Natural killer cell (primary cell): ENCODE results near the gene SELL. TPM values are rescaled to one million over a fixed set of nuclear protein-coding genes. Genes with fewer than 3 reads are reported as not detected.

ENCODE experiments used
- ATAC-seq, 3 donors: fragments of 150-1000 bp in 2 of 3; fragments of 200-7000 bp in 1 of 3; cut with Tn5 transposase; 1 replicate in 1 of 3; 2 replicates in 2 of 3; pipeline ENCODE4 v1.10.0; 2021; ENCODE audit warnings: mild to moderate bottlenecking in 2 of 3, moderate library complexity in 2 of 3
- DNase-seq, 2 donors: peaks; one replicate each; pipeline versions ENCODE4 v3.0.0 to v3.0.0-alpha.2; 2013 to 2021; ENCODE audit warnings: mixed read lengths in 1 of 2
- H3K27ac ChIP-seq: one replicate; pipeline ENCODE4 v1.5.1; 2013; ENCODE audit warnings: mild to moderate bottlenecking, low read length
- H3K27me3 ChIP-seq: one replicate; pipeline ENCODE4 v1.6.1; 2013; ENCODE audit warnings: low read length; ENCODE audit not compliant: control insufficient read depth, insufficient read depth
- H3K36me3 ChIP-seq: one replicate; pipeline ENCODE4 v1.6.1; 2013; ENCODE audit warnings: low read length; ENCODE audit not compliant: control insufficient read depth, insufficient read depth
- H3K4me1 ChIP-seq: one replicate; pipeline ENCODE4 v1.6.1; 2013; ENCODE audit warnings: low read length; ENCODE audit not compliant: control insufficient read depth, insufficient read depth
- H3K4me3 ChIP-seq: one replicate; pipeline ENCODE4 v1.5.1; 2013; ENCODE audit warnings: low read length
- H3K9me3 ChIP-seq: one replicate; pipeline ENCODE4 v1.6.1; 2013; ENCODE audit warnings: low read length; ENCODE audit not compliant: control insufficient read depth, insufficient read depth
- H3K27ac Mint-ChIP-seq, 2 donors: one replicate each; pipeline ENCODE4 v1.8.0; 2022; ENCODE audit warnings: mild to moderate bottlenecking in 2 of 2, mixed read lengths in 2 of 2, moderate library complexity in 1 of 2
- H3K27me3 Mint-ChIP-seq, 2 donors: one replicate each; pipeline ENCODE4 v1.8.0; 2022; ENCODE audit warnings: low read depth in 2 of 2, mixed read lengths in 2 of 2
- H3K36me3 Mint-ChIP-seq: one replicate; pipeline ENCODE4 v1.8.0; 2022; ENCODE audit warnings: mixed read lengths
- H3K4me1 Mint-ChIP-seq, 2 donors: one replicate each; pipeline ENCODE4 v1.8.0; 2022; ENCODE audit warnings: mixed read lengths in 2 of 2
- H3K4me3 Mint-ChIP-seq: one replicate; pipeline ENCODE4 v1.8.0; 2022; ENCODE audit warnings: mild to moderate bottlenecking, moderate library complexity, mixed read lengths
- H3K9me3 Mint-ChIP-seq, 2 donors: one replicate each; pipeline ENCODE4 v1.8.0; 2022; ENCODE audit warnings: mixed read lengths in 2 of 2
- WGBS: methylation state at CpG from one replicate; pipeline ENCODE4 v1.1.7; 2013; ENCODE audit warnings: missing lambda C conversion rate; ENCODE audit not compliant: insufficient coverage; 5-methylcytosine and 5-hydroxymethylcytosine counted together
- intact Hi-C: fragments of 100-400 bp; cut with micrococcal nuclease; formaldehyde crosslinking; loops from one replicate; pipeline ENCODE4 v1.14.2; 2022
- total RNA-seq, 4 donors: library from RNA; stranded (reverse); fragments of 120-200 nt in 1 of 4; gene quantifications; one replicate each; pipeline versions ENCODE4 v1.2.3 to v1.2.4, GENCODE V29; 2013 to 2022
- TF ChIP-seq, protein P1 (sequence below): fragments of 200-600 bp; IDR thresholded peaks from one replicate; pipeline ENCODE4 v1.8.0; 2022; ENCODE audit warnings: antibody characterized with exemption

The SELL gene
- total RNA-seq, 3 donors from 2014 or later (not counting 1 experiment from before 2014, with no cell fraction given): 149 to 190 (median 165) TPM

DNA sequence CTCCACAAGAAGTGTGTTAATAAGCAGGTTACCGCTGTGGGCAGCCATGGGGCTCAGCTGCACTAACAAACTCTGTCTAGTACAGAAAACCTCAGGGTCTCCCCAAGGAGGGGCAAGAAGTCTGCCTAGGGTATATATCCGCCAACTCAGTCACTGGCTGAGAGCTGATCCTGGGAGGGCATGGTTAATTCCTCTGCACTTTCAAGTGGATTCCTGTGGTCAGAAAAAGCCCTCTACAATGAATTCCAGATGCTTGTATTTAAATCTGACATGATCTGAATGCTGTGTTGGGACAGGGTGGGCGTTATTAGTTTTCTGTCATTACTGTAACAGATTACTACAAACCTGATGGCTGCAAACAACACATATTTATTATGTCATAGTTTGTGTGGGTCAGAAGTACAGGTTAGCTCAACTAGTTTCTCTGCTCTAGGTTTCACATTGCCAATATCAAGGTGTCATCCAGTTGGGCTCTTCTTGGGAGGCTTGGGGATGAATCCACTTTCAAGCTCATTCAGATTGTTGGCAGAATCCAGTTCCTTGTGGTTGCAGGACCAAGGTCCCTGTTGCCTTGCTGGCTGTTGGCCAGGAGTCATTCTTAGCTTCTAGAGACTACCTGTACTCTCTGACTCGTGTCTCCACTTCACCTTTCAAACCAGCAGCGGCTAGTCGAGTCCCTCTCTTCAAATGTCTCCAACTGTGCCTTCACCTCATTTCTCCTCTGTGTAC, 30.4 kb upstream of the SELL start:
- no peaks in the 10 kb centered on the region for H3K27me3 ChIP-seq
- intact Hi-C loops: no loop called here
- H3K9me3 Mint-ChIP-seq: no peaks in the 10 kb centered on the region
- no peaks in the 10 kb centered on the region for H3K4me1 ChIP-seq
- H3K4me1 Mint-ChIP-seq: no peaks in the 10 kb centered on the region
- no peak overlapping the region for H3K27ac ChIP-seq
- no peak overlapping the region for H3K4me3 Mint-ChIP-seq
- H3K36me3 ChIP-seq: no peaks in the 10 kb centered on the region
- DNase-seq (no peak), ATAC-seq (no peak)
- H3K9me3 ChIP-seq: no peaks in the 10 kb centered on the region
- H3K27me3 Mint-ChIP-seq: peaks cover 14 to 46% of the 10 kb centered on the region in 2 donors
- TF ChIP-seq, protein P1, sequence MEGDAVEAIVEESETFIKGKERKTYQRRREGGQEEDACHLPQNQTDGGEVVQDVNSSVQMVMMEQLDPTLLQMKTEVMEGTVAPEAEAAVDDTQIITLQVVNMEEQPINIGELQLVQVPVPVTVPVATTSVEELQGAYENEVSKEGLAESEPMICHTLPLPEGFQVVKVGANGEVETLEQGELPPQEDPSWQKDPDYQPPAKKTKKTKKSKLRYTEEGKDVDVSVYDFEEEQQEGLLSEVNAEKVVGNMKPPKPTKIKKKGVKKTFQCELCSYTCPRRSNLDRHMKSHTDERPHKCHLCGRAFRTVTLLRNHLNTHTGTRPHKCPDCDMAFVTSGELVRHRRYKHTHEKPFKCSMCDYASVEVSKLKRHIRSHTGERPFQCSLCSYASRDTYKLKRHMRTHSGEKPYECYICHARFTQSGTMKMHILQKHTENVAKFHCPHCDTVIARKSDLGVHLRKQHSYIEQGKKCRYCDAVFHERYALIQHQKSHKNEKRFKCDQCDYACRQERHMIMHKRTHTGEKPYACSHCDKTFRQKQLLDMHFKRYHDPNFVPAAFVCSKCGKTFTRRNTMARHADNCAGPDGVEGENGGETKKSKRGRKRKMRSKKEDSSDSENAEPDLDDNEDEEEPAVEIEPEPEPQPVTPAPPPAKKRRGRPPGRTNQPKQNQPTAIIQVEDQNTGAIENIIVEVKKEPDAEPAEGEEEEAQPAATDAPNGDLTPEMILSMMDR: no peak
- 93% methylated on average over 5 of the region's 6 CpGs for WGBS
- H3K27ac Mint-ChIP-seq: no peak overlapping the region
- H3K36me3 Mint-ChIP-seq: no peaks in the 10 kb centered on the region
- H3K4me3 ChIP-seq: no peak overlapping the region

DNA sequence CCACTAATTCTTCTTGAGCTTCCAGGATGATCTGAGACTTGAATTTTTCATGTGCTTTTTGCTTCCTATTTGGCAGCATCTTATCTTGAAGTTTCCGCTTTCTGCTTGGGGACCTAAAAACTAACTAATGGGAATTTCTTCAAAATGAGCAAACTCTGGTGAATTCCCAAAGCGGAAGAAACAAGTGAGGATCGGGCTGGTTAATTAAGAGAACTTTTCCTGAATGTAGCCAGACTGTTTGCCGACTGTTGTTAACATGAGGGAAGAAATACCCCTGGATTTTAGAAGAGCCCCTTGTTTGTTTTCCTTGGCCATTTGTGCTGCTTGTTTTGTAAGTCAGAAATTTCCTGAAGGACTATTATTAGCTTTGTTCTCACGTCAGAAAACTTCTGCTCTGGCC, 28.6 kb upstream of the SELL start:
- Histone ChIP-seq H3K36me3 (no peaks in the 10 kb centered on the region), H3K27ac (no peak overlapping the region), H3K4me3 (no peak overlapping the region), H3K9me3 (no peaks in the 10 kb centered on the region), H3K4me1 (no peaks in the 10 kb centered on the region), H3K27me3 (no peaks in the 10 kb centered on the region)
- H3K36me3 Mint-ChIP-seq: no peaks in the 10 kb centered on the region
- H3K27ac Mint-ChIP-seq: no peak overlapping the region
- ATAC-seq (no peak), DNase-seq (no peak)
- H3K4me1 Mint-ChIP-seq: no peaks in the 10 kb centered on the region
- 84% methylated on average over 5 of the region's 5 CpGs for WGBS
- no peaks in the 10 kb centered on the region for H3K9me3 Mint-ChIP-seq
- peaks cover 24 to 53% of the 10 kb centered on the region in 2 donors for H3K27me3 Mint-ChIP-seq
- H3K4me3 Mint-ChIP-seq: no peak overlapping the region
- intact Hi-C loops: no loop called here
- TF ChIP-seq, protein P1: no peak

DNA sequence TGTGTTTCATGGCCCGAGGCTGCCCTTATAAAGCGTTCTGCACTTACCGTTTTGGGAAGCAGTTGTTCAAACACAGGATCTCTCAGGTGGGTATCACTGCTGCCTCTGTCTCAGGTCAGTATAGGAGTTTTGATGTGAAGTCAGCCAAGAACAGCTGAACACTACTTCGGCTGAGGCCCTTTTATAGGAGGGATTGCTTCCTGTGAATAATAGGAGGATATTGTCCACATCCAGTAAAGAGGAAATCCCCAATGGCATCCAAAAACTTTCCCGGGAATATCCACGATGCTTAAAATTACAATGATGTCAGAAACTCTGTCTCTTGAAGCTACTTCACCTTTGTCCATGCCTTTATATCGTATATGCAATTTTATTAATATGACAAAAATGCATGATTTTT, 22.5 kb upstream of the SELL start, which contains the start of gene SELE:
Gene SELE (minus strand): TSS at position 156 of the 400 bp plus-strand sequence. CDS start 467 bp downstream, outside the sequence.
- intact Hi-C loops: no loop called here
- H3K27ac Mint-ChIP-seq: no peak within 1 kb of the TSS
- H3K4me3 ChIP-seq: no peak within 1 kb of the TSS
- no peaks in the 10 kb centered on the region for H3K36me3 ChIP-seq
- H3K4me3 Mint-ChIP-seq: no peak within 1 kb of the TSS
- TF ChIP-seq, protein P1: no peak
- H3K4me1 ChIP-seq: no peaks in the 10 kb centered on the region
- DNase-seq: no peak
- 87% methylated on average over 6 of the region's 7 CpGs for WGBS
- no peaks in the 10 kb centered on the region for H3K27me3 ChIP-seq
- H3K27ac ChIP-seq: no peak within 1 kb of the TSS
- H3K36me3 Mint-ChIP-seq: no peaks in the 10 kb centered on the region
- H3K4me1 Mint-ChIP-seq: no peaks in the 10 kb centered on the region
- H3K9me3 Mint-ChIP-seq: no peaks in the 10 kb centered on the region
- no peak for ATAC-seq
- H3K27me3 Mint-ChIP-seq: peaks cover 25 to 49% of the 10 kb centered on the region in 2 donors
- no peaks in the 10 kb centered on the region for H3K9me3 ChIP-seq

DNA sequence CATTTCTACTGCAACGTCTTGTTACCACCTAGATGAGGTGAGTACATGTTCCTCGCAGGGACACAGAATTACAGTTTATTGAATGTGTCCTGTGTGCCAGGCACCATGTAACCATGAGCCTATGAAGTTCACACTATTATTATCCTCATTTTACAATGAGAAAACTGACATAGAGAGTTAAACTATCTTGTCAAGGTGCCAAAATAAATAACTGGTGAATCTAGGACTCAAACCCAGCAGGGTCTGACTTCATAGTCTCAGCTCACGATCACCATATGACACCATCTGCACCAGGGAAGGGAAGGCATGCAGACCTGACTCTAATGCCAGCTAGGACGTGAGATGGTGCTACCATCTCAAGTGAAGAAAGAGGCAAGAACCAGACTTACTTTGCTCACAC, 20.0 kb upstream of the SELL start:
- H3K27ac Mint-ChIP-seq: no peak overlapping the region
- DNase-seq (no peak), ATAC-seq (no peak)
- Histone ChIP-seq H3K27ac (no peak overlapping the region), H3K27me3 (no peaks in the 10 kb centered on the region), H3K4me3 (no peak overlapping the region), H3K4me1 (no peaks in the 10 kb centered on the region), H3K9me3 (no peaks in the 10 kb centered on the region), H3K36me3 (no peaks in the 10 kb centered on the region)
- TF ChIP-seq, protein P1: no peak
- WGBS: 86% methylated on average over 4 of the region's 4 CpGs
- peaks cover 26 to 33% of the 10 kb centered on the region in 2 donors for H3K27me3 Mint-ChIP-seq
- H3K4me1 Mint-ChIP-seq: no peaks in the 10 kb centered on the region
- H3K9me3 Mint-ChIP-seq: no peaks in the 10 kb centered on the region
- H3K36me3 Mint-ChIP-seq: no peaks in the 10 kb centered on the region
- intact Hi-C loops: no loop called here
- no peak overlapping the region for H3K4me3 Mint-ChIP-seq
